Measurements from ENCODE around the gene ADI1. TPM values are rescaled to one million over a fixed set of nuclear protein-coding genes. Genes with fewer than 3 reads are reported as not detected.

ADI1 gene
- total and polyA plus RNA-seq, 4 donors, result 56.2 to 660 (median 158) TPM

GRCh38 chr2:3460156-3460555 lies 59.2 kb downstream of the ADI1 start:
- TF ChIP-seq FOXA1 (IDR thresholded peaks at IDR 0.05) (no peak), JUND (IDR thresholded peaks at IDR 0.05) (no peak), RAD21 (IDR thresholded peaks at IDR 0.05) (no peak), RXRA (IDR thresholded peaks at IDR 0.05) (no peak), CTCF (IDR thresholded peaks at IDR 0.05; ENCODE audit: low read depth, low read length, missing input control) (no peak), ATF3 (IDR thresholded peaks at IDR 0.05) (no peak), REST (IDR thresholded peaks at IDR 0.05) (no peak), GABPA (IDR thresholded peaks at IDR 0.05 in 1 of 2, conservative IDR thresholded peaks at IDR 0.05 in 1 of 2) (no peak), MAX (IDR thresholded peaks at IDR 0.05) (no peak), EGR1 (IDR thresholded peaks at IDR 0.05; ENCODE audit: low read depth in 2 of 2) (no peak), FOXA2 (IDR thresholded peaks at IDR 0.05) (no peak), HNF4A (conservative IDR thresholded peaks at IDR 0.05) (no peak), YY1 (IDR thresholded peaks at IDR 0.05) (no peak)
- no peak for DNase-seq (ENCODE audit: low spot score)
- WGBS, result 90% methylated on average over 11 of the region's 11 CpGs

GRCh38 chr2:3459185-3460015 lies 59.9 kb downstream of the ADI1 start:
- Histone ChIP-seq H3K27me3 (ENCODE audit: control insufficient read depth in 4 of 4, insufficient read depth in 4 of 4, low read length in 3 of 4) (no peaks in the 10 kb centered on the region), H3K4me1 (ENCODE audit: control insufficient read depth in 4 of 4, insufficient read depth in 4 of 4, low read length in 3 of 4) (peaks cover 0 to 13% (median 8%) of the 10 kb centered on the region in 4 donors), H3K27ac (ENCODE audit: low read depth in 1 of 2, low read length in 2 of 2) (no peak overlapping the region), H3K9me3 (ENCODE audit: control insufficient read depth in 4 of 4, low read length in 3 of 4) (no peaks in the 10 kb centered on the region), H3K36me3 (ENCODE audit: control insufficient read depth in 4 of 4, insufficient read depth in 3 of 4, low read depth in 1 of 4, low read length in 3 of 4) (peaks cover 2 to 25% (median 8%) of the 10 kb centered on the region in 4 donors), H3K9ac (ENCODE audit: low read depth in 1 of 2, low read length in 2 of 2) (no peak overlapping the region), H3K4me3 (ENCODE audit: low read depth in 1 of 3, low read length in 3 of 3) (no peak overlapping the region)
- 94% methylated on average over 25 of the region's 25 CpGs for WGBS
- DNase-seq (ENCODE audit: low spot score), result no peak
- TF ChIP-seq EGR1 (IDR thresholded peaks at IDR 0.05; ENCODE audit: low read depth in 2 of 2) (no peak), ATF3 (IDR thresholded peaks at IDR 0.05) (no peak), REST (IDR thresholded peaks at IDR 0.05) (no peak), RXRA (IDR thresholded peaks at IDR 0.05) (no peak), GABPA (IDR thresholded peaks at IDR 0.05 in 1 of 2, conservative IDR thresholded peaks at IDR 0.05 in 1 of 2) (no peak), JUND (IDR thresholded peaks at IDR 0.05) (no peak), FOXA1 (IDR thresholded peaks at IDR 0.05) (no peak), HNF4A (conservative IDR thresholded peaks at IDR 0.05) (no peak), NR2F2 (IDR thresholded peaks at IDR 0.05) (no peak), ZBTB33 (IDR thresholded peaks at IDR 0.05) (no peak), MAX (IDR thresholded peaks at IDR 0.05) (no peak), TAF1 (conservative IDR thresholded peaks at IDR 0.05) (no peak)

More at GRCh38 chr2:3460156-3460555, 59.2 kb downstream of the ADI1 start:
- Histone ChIP-seq H3K36me3 (ENCODE audit: control insufficient read depth in 4 of 4, insufficient read depth in 3 of 4, low read depth in 1 of 4, low read length in 3 of 4) (peaks cover 4 to 28% (median 14%) of the 10 kb centered on the region in 4 donors), H3K27me3 (ENCODE audit: control insufficient read depth in 4 of 4, insufficient read depth in 4 of 4, low read length in 3 of 4) (no peaks in the 10 kb centered on the region), H3K9ac (ENCODE audit: low read depth in 1 of 2, low read length in 2 of 2) (no peak overlapping the region), H3K4me1 (ENCODE audit: control insufficient read depth in 4 of 4, insufficient read depth in 4 of 4, low read length in 3 of 4) (peaks cover 0 to 13% (median 8%) of the 10 kb centered on the region in 4 donors), H3K4me3 (ENCODE audit: low read depth in 1 of 3, low read length in 3 of 3) (no peak overlapping the region), H3K9me3 (ENCODE audit: control insufficient read depth in 4 of 4, low read length in 3 of 4) (no peaks in the 10 kb centered on the region), H3K27ac (ENCODE audit: low read depth in 1 of 2, low read length in 2 of 2) (no peak overlapping the region)
